AG09309 (cell line): Measurements from ENCODE around the gene LITAFD.
A peak's percentile ranks its signal among the peaks of the same experiment; 100 is the strongest.

ENCODE experiments used
- DNase-seq: peaks from one replicate; pipeline ENCODE4 v3.0.0-alpha.2; 2010; ENCODE audit warnings: low read depth
- H3K4me3 ChIP-seq: 2 replicates; pipeline ENCODE4 v1.5.1; 2011; ENCODE audit warnings: mild to moderate bottlenecking, low read depth, low read length, moderate library complexity; ENCODE audit not compliant: control insufficient read depth
- TF ChIP-seq, protein P1 (sequence below): IDR thresholded peaks from 2 replicates; pipeline ENCODE4 v1.5.1; 2011; ENCODE audit warnings: mild to moderate bottlenecking, low read depth, low read length, inconsistent platforms; ENCODE audit not compliant: insufficient read depth, control insufficient read depth; ENCODE audit errors: missing control alignments

LITAFD gene

GRCh38 chr16:8864480-8865110, 17.6 kb upstream of the LITAFD start:
- TF ChIP-seq, protein P1, sequence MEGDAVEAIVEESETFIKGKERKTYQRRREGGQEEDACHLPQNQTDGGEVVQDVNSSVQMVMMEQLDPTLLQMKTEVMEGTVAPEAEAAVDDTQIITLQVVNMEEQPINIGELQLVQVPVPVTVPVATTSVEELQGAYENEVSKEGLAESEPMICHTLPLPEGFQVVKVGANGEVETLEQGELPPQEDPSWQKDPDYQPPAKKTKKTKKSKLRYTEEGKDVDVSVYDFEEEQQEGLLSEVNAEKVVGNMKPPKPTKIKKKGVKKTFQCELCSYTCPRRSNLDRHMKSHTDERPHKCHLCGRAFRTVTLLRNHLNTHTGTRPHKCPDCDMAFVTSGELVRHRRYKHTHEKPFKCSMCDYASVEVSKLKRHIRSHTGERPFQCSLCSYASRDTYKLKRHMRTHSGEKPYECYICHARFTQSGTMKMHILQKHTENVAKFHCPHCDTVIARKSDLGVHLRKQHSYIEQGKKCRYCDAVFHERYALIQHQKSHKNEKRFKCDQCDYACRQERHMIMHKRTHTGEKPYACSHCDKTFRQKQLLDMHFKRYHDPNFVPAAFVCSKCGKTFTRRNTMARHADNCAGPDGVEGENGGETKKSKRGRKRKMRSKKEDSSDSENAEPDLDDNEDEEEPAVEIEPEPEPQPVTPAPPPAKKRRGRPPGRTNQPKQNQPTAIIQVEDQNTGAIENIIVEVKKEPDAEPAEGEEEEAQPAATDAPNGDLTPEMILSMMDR, result no peak
- H3K4me3 ChIP-seq, result no peak overlapping the region
- DNase-seq, result no peak

DNA sequence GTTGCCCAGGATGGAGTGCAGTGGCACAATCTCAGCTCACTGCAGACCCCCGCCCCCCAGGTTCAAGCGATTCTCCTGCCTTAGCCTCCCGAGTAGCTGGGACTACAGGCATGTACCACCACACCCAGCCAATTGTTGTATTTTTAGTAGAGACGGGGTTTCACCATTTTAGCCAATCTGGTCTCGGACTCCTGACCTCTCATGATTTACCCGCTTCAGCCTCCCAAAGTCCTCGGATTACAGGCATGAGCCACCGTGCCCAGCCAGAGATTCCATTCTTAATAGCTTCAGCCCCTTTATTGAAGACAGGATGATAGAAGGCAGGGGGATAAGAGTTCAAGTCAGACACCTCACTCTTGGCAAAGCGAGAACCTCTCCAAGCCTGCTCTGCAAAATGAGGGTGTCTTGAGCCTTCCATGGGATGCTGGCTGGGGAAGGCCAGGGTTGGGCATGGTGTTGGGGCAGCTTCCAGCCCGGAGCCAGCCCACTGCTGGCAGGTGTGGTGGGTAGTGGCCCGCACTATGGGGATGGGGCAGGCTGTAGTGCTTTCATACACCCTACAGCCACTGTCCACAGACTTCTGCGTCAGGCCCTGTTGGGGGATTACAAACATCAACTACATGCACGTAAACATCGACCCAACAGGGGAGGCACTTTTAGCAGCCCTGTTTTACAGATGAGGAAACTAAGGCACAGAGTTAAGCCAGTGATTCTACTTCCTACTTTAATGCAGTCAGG, 16.8 kb upstream of the LITAFD start:
- TF ChIP-seq, protein P1, result no peak
- DNase-seq, result no peak
- H3K4me3 ChIP-seq, result no peak overlapping the region

- TF ChIP-seq, protein P1, result no peak
- no peak for DNase-seq
- peak overlapping the region; percentile 91 for H3K4me3 ChIP-seq
Observed at GRCh38 chr16:8866118-8866883, 15.8 kb upstream of the LITAFD start.

- no peak for DNase-seq
- peak overlapping the region; percentile 91 for H3K4me3 ChIP-seq
- TF ChIP-seq, protein P1, result no peak
Observed at GRCh38 chr16:8866884-8867215, 15.3 kb upstream of the LITAFD start.

GRCh38 chr16:8867216-8867931, 14.8 kb upstream of the LITAFD start:
- DNase-seq, result no peak
- TF ChIP-seq, protein P1, result no peak

DNA sequence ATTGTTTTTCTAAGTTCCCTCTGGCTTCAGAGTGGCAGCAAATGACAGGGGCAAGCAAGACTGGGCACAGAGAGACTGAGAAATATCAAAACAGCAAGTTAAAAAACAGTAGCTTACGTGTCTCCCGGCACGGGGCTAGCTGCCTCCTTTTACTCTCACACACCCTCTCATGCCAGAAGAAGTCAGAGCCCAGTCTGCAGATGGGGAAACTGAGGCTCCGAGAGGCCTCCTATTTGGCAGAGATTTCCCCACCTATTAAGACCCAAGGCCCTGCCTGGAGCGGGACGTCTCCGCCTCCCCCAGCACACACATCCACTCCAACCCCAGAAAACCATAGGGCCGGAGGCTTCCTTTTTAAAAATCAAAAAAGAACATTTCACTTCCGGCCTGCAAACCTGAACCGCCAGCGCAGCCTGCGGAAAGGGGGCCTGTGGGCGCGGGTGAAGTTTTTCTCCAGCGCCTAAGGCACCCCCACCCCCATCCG, 14.2 kb upstream of the LITAFD start:
- H3K4me3 ChIP-seq, result peak overlapping the region; percentile 91
- no peak for DNase-seq
- TF ChIP-seq, protein P1, result no peak

More at GRCh38 chr16:8867216-8867931, 14.8 kb upstream of the LITAFD start:
- H3K4me3 ChIP-seq, result peak overlapping the region; percentile 91
